K562 (cell line): Measurements from ENCODE around the gene IDH3G. TPM values are rescaled to one million over a fixed set of nuclear protein-coding genes. Genes with fewer than 3 reads are reported as not detected.
A peak's percentile ranks its signal among the peaks of the same experiment; 100 is the strongest.

Experiments
- FOS ChIP-seq: IDR thresholded peaks from 3 replicates; pipeline ENCODE4 v1.6.1; 2011; ENCODE audit not compliant: insufficient read length; ENCODE audit errors: extremely low read depth
- FUS ChIP-seq: fragments of 200-400 bp; formaldehyde crosslinking; optimal IDR thresholded peaks from 2 replicates; pipeline ENCODE3; 2017; ENCODE audit warnings: low read depth, low read length
- HDAC8 ChIP-seq: fragments of 450-650 bp; IDR thresholded peaks from 2 replicates; pipeline ENCODE4 v1.6.1; 2016; ENCODE audit warnings: mild to moderate bottlenecking, missing genetic modification characterization, moderate library complexity, missing compliant biosample characterization
- HLTF ChIP-seq: fragments of 450-650 bp; IDR thresholded peaks from 2 replicates; pipeline ENCODE4 v1.6.1; 2016
- JUND ChIP-seq, 2 experiments: IDR thresholded peaks; 2 replicates in 1 of 2; 3 replicates in 1 of 2; pipeline ENCODE4 v1.6.1; 2011; ENCODE audit warnings: borderline replicate concordance in 2 of 2, low read depth in 2 of 2, low read length in 2 of 2, improper control_type of control experiment in 1 of 2, missing biosample characterization in 1 of 2, missing genetic modification characterization in 1 of 2, missing genetic modification reagents in 1 of 2
- NCOA6 ChIP-seq: fragments of 450-650 bp; IDR thresholded peaks from 2 replicates; pipeline ENCODE4 v1.6.1; 2017; ENCODE audit warnings: mild to moderate bottlenecking
- RBM39 ChIP-seq: fragments of 200-400 bp; formaldehyde crosslinking; optimal IDR thresholded peaks from 2 replicates; pipeline ENCODE3; 2018; ENCODE audit warnings: low read depth, low read length
- RHOXF2B ChIP-seq: fragments of 250-450 bp; sonication (Bioruptor Pico); conservative IDR thresholded peaks from 2 replicates; pipeline ENCODE4 v1.5.1; 2021
- SLC30A9 ChIP-seq: fragments of 250-450 bp; sonication (Bioruptor Pico); IDR thresholded peaks from 2 replicates; pipeline ENCODE4 v1.8.0; 2022; ENCODE audit warnings: mild to moderate bottlenecking, moderate library complexity
- ZNF232 ChIP-seq: sonication (generic); formaldehyde crosslinking; IDR thresholded peaks from 2 replicates; pipeline ENCODE4 v1.8.0; 2022; ENCODE audit warnings: mild to moderate bottlenecking, missing genetic modification reagents
- ZNF24 ChIP-seq: fragments of 450-650 bp; IDR thresholded peaks from 2 replicates; pipeline ENCODE4 v1.6.1; 2016
- polyA plus RNA-seq, 8 experiments: library from polyadenylated mRNA; depleted of rRNA in 4 of 8; stranded (reverse) in 5 of 8; unstranded in 3 of 8; fragments of >200 nt; fragmentation: Nextera tagmentation in 2 of 8; fragmentation: Illumina TruSeq in 1 of 8; extraction: Ambion mirVana in 2 of 8; extraction: Trizol in 1 of 8; gene quantifications; 2 replicates each; pipeline versions ENCODE4 v1.2.1 to v1.2.3, GENCODE V29; 2011 to 2014; ENCODE audit warnings: inconsistent platforms in 1 of 8, missing spikeins in 1 of 8
- total RNA-seq, 7 experiments: library from RNA; depleted of rRNA in 6 of 7; stranded (reverse); fragments of >200 nt in 6 of 7; fragmentation: Illumina TruSeq in 2 of 7; extraction: Trizol in 2 of 7; gene quantifications; 2 replicates each; pipeline versions ENCODE4 v1.2.1 to v1.2.3, GENCODE V29; 2011 to 2021; ENCODE audit warnings: low replicate concordance in 1 of 7
- TF ChIP-seq, protein P1 (sequence below): fragments of 250-450 bp; sonication (Bioruptor Pico); IDR thresholded peaks from 2 replicates; pipeline ENCODE4 v1.5.0; 2020; ENCODE audit warnings: mild to moderate bottlenecking
- TF ChIP-seq, protein P2 (sequence below), 2 experiments: fragments of 450-650 bp in 1 of 2; sonication (generic) in 1 of 2; formaldehyde crosslinking; conservative IDR thresholded peaks; 2 replicates each; pipeline versions ENCODE4 v1.4.0 to v1.8.1; 2020 to 2022; ENCODE audit warnings: mild to moderate bottlenecking in 1 of 2, missing genetic modification reagents in 1 of 2
- TF ChIP-seq, protein P3 (sequence below), 2 experiments: fragments of 200-800 bp in 1 of 2; sonication (Bioruptor generic) in 1 of 2; sonication (generic) in 1 of 2; formaldehyde crosslinking in 1 of 2; IDR thresholded peaks in 1 of 2; conservative IDR thresholded peaks in 1 of 2; 2 replicates each; pipeline versions ENCODE4 v1.5.0 to v1.6.1; 2016 to 2020; ENCODE audit warnings: missing compliant biosample characterization in 1 of 2, missing genetic modification characterization in 1 of 2, missing genetic modification reagents in 1 of 2
- TF ChIP-seq, protein P4 (sequence below): fragments of 450-650 bp; IDR thresholded peaks from 2 replicates; pipeline ENCODE4 v1.6.1; 2018; ENCODE audit warnings: mild to moderate bottlenecking, low read depth; ENCODE audit not compliant: partially characterized antibody
- TF ChIP-seq, protein P5 (sequence below), 2 experiments: fragments of 450-650 bp; IDR thresholded peaks; 2 replicates each; pipeline ENCODE4 v1.6.1; 2016

The IDH3G gene
- total and polyA plus RNA-seq, 9 of the 15 experiments (the other 6 are each of a cell fraction or from before 2014, with no cell fraction given) = 24.3 to 72.5 (median 37.9) TPM

DNA sequence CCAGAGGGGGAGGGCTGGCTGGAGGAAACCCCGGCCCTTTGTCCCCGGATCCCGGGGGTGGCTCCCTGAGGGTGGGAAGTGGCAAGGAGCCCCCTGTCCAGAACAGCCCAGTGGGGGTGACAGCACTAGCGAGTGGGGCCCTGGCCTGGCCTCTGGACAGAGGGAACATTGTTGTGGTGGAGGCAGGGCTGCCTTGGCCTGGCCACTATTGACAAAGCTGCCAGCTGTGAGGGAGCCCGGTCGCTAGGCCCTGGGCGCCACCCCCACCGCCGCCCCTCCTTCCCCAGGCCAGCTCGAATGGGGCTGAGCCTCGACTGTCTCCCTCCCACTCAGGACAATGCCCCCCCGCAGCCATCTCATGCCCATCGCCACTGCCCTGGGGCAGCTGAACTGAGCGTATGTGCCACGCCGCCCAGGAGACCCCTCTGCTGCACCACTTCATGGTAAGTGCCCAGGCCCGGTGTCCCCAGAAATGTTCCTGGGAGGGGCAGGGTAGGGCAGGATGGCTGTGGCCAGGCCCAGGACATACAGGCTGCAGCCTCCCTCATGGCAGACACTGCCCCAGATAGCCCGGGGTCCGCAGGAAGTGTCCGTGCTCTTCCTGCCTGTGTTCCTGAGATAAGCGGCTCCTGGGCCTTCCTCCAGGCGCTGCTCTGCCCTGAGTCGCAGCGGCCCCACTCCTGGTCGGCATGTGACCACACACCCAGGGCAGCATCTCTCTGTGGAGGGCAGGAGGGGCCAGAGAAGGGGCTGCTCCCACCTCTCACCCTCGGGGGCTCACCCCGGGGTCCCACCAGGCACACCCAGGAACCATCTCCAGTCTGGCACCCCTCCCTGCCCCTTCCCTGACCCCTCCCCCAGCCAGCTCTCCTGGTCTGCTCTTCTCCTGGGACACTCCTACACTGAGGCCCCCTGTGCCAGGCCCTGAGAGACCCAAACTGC, 28.8 kb downstream of the IDH3G start (continued):
- no peak for TF ChIP-seq RBM39
- TF ChIP-seq, protein P1, sequence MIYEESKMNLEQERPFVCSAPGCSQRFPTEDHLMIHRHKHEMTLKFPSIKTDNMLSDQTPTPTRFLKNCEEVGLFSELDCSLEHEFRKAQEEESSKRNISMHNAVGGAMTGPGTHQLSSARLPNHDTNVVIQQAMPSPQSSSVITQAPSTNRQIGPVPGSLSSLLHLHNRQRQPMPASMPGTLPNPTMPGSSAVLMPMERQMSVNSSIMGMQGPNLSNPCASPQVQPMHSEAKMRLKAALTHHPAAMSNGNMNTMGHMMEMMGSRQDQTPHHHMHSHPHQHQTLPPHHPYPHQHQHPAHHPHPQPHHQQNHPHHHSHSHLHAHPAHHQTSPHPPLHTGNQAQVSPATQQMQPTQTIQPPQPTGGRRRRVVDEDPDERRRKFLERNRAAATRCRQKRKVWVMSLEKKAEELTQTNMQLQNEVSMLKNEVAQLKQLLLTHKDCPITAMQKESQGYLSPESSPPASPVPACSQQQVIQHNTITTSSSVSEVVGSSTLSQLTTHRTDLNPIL (CRISPR knock-in tag) = no peak
- no peak for TF ChIP-seq FOS
- peak; percentile 45; the same call in 1 of the 2 replicates for TF ChIP-seq JUND (IDR thresholded peaks at IDR 0.05; ENCODE audit: borderline replicate concordance, low read depth, low read length)
- TF ChIP-seq JUND (tag; IDR thresholded peaks at IDR 0.05; ENCODE audit: borderline replicate concordance, low read depth, low read length) = no peak; the same call in 2 of the 3 replicates
- TF ChIP-seq, protein P2, sequence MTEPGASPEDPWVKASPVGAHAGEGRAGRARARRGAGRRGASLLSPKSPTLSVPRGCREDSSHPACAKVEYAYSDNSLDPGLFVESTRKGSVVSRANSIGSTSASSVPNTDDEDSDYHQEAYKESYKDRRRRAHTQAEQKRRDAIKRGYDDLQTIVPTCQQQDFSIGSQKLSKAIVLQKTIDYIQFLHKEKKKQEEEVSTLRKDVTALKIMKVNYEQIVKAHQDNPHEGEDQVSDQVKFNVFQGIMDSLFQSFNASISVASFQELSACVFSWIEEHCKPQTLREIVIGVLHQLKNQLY (CRISPR knock-in tag; conservative IDR thresholded peaks at IDR 0.05) = no peak
- TF ChIP-seq HDAC8 = no peak
- TF ChIP-seq ZNF232 (CRISPR knock-in tag) = no peak
- no peak for TF ChIP-seq FUS
- no peak for TF ChIP-seq SLC30A9
- TF ChIP-seq RHOXF2B (CRISPR knock-in tag) = no peak
- TF ChIP-seq, protein P3, sequence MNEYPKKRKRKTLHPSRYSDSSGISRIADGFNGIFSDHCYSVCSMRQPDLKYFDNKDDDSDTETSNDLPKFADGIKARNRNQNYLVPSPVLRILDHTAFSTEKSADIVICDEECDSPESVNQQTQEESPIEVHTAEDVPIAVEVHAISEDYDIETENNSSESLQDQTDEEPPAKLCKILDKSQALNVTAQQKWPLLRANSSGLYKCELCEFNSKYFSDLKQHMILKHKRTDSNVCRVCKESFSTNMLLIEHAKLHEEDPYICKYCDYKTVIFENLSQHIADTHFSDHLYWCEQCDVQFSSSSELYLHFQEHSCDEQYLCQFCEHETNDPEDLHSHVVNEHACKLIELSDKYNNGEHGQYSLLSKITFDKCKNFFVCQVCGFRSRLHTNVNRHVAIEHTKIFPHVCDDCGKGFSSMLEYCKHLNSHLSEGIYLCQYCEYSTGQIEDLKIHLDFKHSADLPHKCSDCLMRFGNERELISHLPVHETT (CRISPR knock-in tag; conservative IDR thresholded peaks at IDR 0.05 in 1 of 2, IDR thresholded peaks at IDR 0.05 in 1 of 2) = peak in 1 of 2 experiments; percentile 53; a peak in 2 of 4 replicates
- no peak for TF ChIP-seq ZNF24
- TF ChIP-seq, protein P4, sequence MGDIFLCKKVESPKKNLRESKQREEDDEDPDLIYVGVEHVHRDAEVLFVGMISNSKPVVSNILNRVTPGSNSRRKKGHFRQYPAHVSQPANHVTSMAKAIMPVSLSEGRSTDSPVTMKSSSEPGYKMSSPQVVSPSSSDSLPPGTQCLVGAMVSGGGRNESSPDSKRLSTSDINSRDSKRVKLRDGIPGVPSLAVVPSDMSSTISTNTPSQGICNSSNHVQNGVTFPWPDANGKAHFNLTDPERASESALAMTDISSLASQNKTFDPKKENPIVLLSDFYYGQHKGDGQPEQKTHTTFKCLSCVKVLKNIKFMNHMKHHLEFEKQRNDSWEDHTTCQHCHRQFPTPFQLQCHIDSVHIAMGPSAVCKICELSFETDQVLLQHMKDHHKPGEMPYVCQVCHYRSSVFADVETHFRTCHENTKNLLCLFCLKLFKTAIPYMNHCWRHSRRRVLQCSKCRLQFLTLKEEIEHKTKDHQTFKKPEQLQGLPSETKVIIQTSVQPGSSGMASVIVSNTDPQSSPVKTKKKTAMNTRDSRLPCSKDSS = no peak
- TF ChIP-seq, protein P5, sequence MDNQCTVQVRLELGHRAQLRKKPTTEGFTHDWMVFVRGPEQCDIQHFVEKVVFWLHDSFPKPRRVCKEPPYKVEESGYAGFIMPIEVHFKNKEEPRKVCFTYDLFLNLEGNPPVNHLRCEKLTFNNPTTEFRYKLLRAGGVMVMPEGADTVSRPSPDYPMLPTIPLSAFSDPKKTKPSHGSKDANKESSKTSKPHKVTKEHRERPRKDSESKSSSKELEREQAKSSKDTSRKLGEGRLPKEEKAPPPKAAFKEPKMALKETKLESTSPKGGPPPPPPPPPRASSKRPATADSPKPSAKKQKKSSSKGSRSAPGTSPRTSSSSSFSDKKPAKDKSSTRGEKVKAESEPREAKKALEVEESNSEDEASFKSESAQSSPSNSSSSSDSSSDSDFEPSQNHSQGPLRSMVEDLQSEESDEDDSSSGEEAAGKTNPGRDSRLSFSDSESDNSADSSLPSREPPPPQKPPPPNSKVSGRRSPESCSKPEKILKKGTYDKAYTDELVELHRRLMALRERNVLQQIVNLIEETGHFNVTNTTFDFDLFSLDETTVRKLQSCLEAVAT (IDR thresholded peaks at IDR 0.05) = no peak
- no peak for TF ChIP-seq HLTF
- no peak for TF ChIP-seq NCOA6
